ENCODE results near the gene DEDD2. TPM values are rescaled to one million over a fixed set of nuclear protein-coding genes. Genes with fewer than 3 reads are reported as not detected.
A peak's percentile ranks its signal among the peaks of the same experiment; 100 is the strongest.

DEDD2 gene
- total RNA-seq, 2 donors from 2014 or later: 20.5 to 42.2 TPM

- intact Hi-C loops (cut with DNase I, micrococcal nuclease): no loop called here
- DNase-seq (no peak), ATAC-seq (peak; percentile 23)
Observed at GRCh38 chr19:42233106-42233505, 15.6 kb upstream of the DEDD2 start.

- intact Hi-C loops (cut with DNase I, micrococcal nuclease): no loop called here
- ATAC-seq (no peak), DNase-seq (no peak)
Observed at GRCh38 chr19:42232435-42232834, 15.0 kb upstream of the DEDD2 start.

- no peak for ATAC-seq
- no peak for DNase-seq
- intact Hi-C loops (cut with DNase I, micrococcal nuclease): no loop called here
Observed at GRCh38 chr19:42230571-42230970, 13.1 kb upstream of the DEDD2 start.

- ATAC-seq (no peak), DNase-seq (no peak)
- intact Hi-C loops (cut with DNase I, micrococcal nuclease): no loop called here
Observed at GRCh38 chr19:42229855-42230351, 12.4 kb upstream of the DEDD2 start.

- intact Hi-C loops (cut with DNase I, micrococcal nuclease): no loop called here
- no peak for DNase-seq
- no peak for ATAC-seq
Observed at GRCh38 chr19:42229301-42229854, 11.9 kb upstream of the DEDD2 start.

GRCh38 chr19:42228641-42229040 lies 11.2 kb upstream of the DEDD2 start:
- DNase-seq (no peak), ATAC-seq (no peak)
- intact Hi-C loops (cut with DNase I, micrococcal nuclease): no loop called here

- intact Hi-C loops (cut with DNase I, micrococcal nuclease): no loop called here
- DNase-seq (no peak), ATAC-seq (no peak)
Observed at GRCh38 chr19:42226886-42227285, 9.4 kb upstream of the DEDD2 start.

- ATAC-seq (no peak), DNase-seq (no peak)
- intact Hi-C loops (cut with DNase I, micrococcal nuclease): no loop called here
Observed at GRCh38 chr19:42225718-42226292, 8.3 kb upstream of the DEDD2 start.

- intact Hi-C loops (cut with DNase I, micrococcal nuclease): no loop called here
- DNase-seq: no peak
Observed at GRCh38 chr19:42224940-42225717, 7.7 kb upstream of the DEDD2 start.

GRCh38 chr19:42220751-42221097 lies 3.2 kb upstream of the DEDD2 start:
- intact Hi-C loops (cut with DNase I, micrococcal nuclease): no loop called here
- no peak for ATAC-seq
- no peak for DNase-seq

More at GRCh38 chr19:42224940-42225717, 7.7 kb upstream of the DEDD2 start:
- ATAC-seq: no peak

GRCh38 chr19:42219812-42220750 lies 2.6 kb upstream of the DEDD2 start, which contains the start of gene ZNF526:
Gene ZNF526, plus strand, starts transcription at chr19:42220312. Its CDS starts 4,092 bp downstream, at chr19:42224404.
- intact Hi-C loops (cut with DNase I, micrococcal nuclease): no loop called here
- DNase-seq (peak; percentile 98), ATAC-seq (peak; percentile 81)

- intact Hi-C loops (cut with DNase I, micrococcal nuclease): no loop called here
- DNase-seq: peak; percentile 43 to 62
- ATAC-seq: peak; percentile 38
Observed at GRCh38 chr19:42216653-42217519, 591 bp downstream of the DEDD2 start.

GRCh38 chr19:42214810-42215485 lies 2.5 kb downstream of the DEDD2 start:
- intact Hi-C loops (cut with DNase I, micrococcal nuclease): no loop called here
- DNase-seq (no peak), ATAC-seq (no peak)

GRCh38 chr19:42212886-42213285 lies 4.6 kb downstream of the DEDD2 start:
- DNase-seq (no peak), ATAC-seq (no peak)
- intact Hi-C loops (cut with DNase I, micrococcal nuclease): no loop called here

- DNase-seq (no peak), ATAC-seq (no peak)
- intact Hi-C loops (cut with DNase I, micrococcal nuclease): no loop called here
Observed at GRCh38 chr19:42208612-42209011, 8.9 kb downstream of the DEDD2 start.

GRCh38 chr19:42207767-42208271 lies 9.7 kb downstream of the DEDD2 start:
- DNase-seq: no peak
- intact Hi-C loops (cut with DNase I, micrococcal nuclease): no loop called here

More at GRCh38 chr19:42207767-42208271, 9.7 kb downstream of the DEDD2 start:
- peak; percentile 68 for ATAC-seq
